B cell (primary cell): ENCODE results near the gene PPFIA4. TPM values are rescaled to one million over a fixed set of nuclear protein-coding genes. Genes with fewer than 3 reads are reported as not detected.

Source experiments
- ATAC-seq: fragments of 200-7000 bp; cut with Tn5 transposase; one replicate; pipeline ENCODE4 v1.10.0; 2021; ENCODE audit warnings: low read depth, mild to moderate bottlenecking, moderate number of reproducible peaks, moderate library complexity
- CTCF ChIA-PET: fragments of 350-600 bp; sonication (Branson Sonifier 250); formaldehyde crosslinking; loops from one replicate; lab custom pipeline; 2021; ENCODE audit warnings: antibody characterized with exemption, inconsistent platforms; lab: Charles Lee
- POLR2A ChIA-PET: fragments of 350-600 bp; sonication (Branson Sonifier 250); formaldehyde crosslinking; loops from one replicate; lab custom pipeline; 2021; ENCODE audit warnings: antibody characterized with exemption; lab: Charles Lee
- DNase-seq: peaks from one replicate; pipeline ENCODE4 v3.0.0; 2013
- H2AFZ ChIP-seq: 2 replicates; pipeline ENCODE4 v1.6.1; 2012; ENCODE audit warnings: mild to moderate bottlenecking, low read depth, low read length; ENCODE audit not compliant: insufficient read depth, poor library complexity, severe bottlenecking
- H3K27ac ChIP-seq, 2 donors: 1 replicate in 1 of 2; 2 replicates in 1 of 2; pipeline ENCODE4 v1.5.1; 2012 to 2013; ENCODE audit warnings: low read length in 2 of 2, mild to moderate bottlenecking in 2 of 2, moderate library complexity in 1 of 2
- H3K27me3 ChIP-seq, 4 experiments: fragments of 200-600 bp in 1 of 4; sonication (generic) in 1 of 4; replicated peaks in 1 of 4; 1 replicate in 2 of 4; 2 replicates in 2 of 4; pipeline versions ENCODE4 v1.6.1 to v1.7.0; 2013 to 2016; ENCODE audit warnings: low read length in 3 of 4, mild to moderate bottlenecking in 2 of 4, mixed read lengths in 1 of 4, moderate library complexity in 1 of 4; ENCODE audit not compliant: insufficient read depth in 4 of 4, control insufficient read depth in 3 of 4; ENCODE audit errors: control extremely low read depth in 1 of 4
- H3K36me3 ChIP-seq, 2 experiments: replicated peaks in 1 of 2; 1 replicate in 1 of 2; 2 replicates in 1 of 2; pipeline versions ENCODE4 v1.6.1 to v1.7.1; 2013; ENCODE audit warnings: low read length in 1 of 2; ENCODE audit not compliant: insufficient read depth in 2 of 2, control insufficient read depth in 1 of 2; ENCODE audit errors: control extremely low read depth in 1 of 2, extremely low read depth in 1 of 2
- H3K4me1 ChIP-seq, 2 donors: fragments of 200-600 bp in 1 of 2; sonication (generic) in 1 of 2; 1 replicate in 1 of 2; 2 replicates in 1 of 2; pipeline versions ENCODE4 v1.5.1 to v1.6.1; 2013 to 2017; ENCODE audit warnings: low read length in 2 of 2; ENCODE audit not compliant: control insufficient read depth in 2 of 2, insufficient read depth in 2 of 2
- H3K4me2 ChIP-seq: replicated peaks from 2 replicates; pipeline ENCODE3; 2012; ENCODE audit warnings: mild to moderate bottlenecking, low read depth, low read length; ENCODE audit not compliant: poor library complexity, severe bottlenecking
- H3K4me3 ChIP-seq, 5 experiments: fragments of 200-600 bp in 1 of 5; sonication (generic) in 1 of 5; 1 replicate in 3 of 5; 2 replicates in 2 of 5; pipeline versions ENCODE4 v1.5.1 to v1.7.0; 2011 to 2016; ENCODE audit warnings: low read length in 4 of 5, mild to moderate bottlenecking in 4 of 5, low read depth in 2 of 5, control low read depth in 1 of 5, moderate library complexity in 1 of 5; ENCODE audit not compliant: insufficient read depth in 1 of 5; ENCODE audit errors: control extremely low read depth in 1 of 5, extremely low read depth in 1 of 5
- H3K79me2 ChIP-seq: fragments of 200-600 bp; sonication (generic); one replicate; pipeline ENCODE4 v1.6.0; 2016; ENCODE audit warnings: low read length; ENCODE audit not compliant: control insufficient read depth, insufficient read depth
- H3K9ac ChIP-seq: fragments of 200-600 bp; sonication (generic); 2 replicates; pipeline ENCODE4 v1.6.1; 2017; ENCODE audit warnings: mild to moderate bottlenecking, low read length, moderate library complexity
- H3K9me3 ChIP-seq, 3 donors: one replicate each; pipeline versions ENCODE4 v1.6.1 to v1.7.1; 2013; ENCODE audit warnings: low read length in 2 of 3; ENCODE audit not compliant: control insufficient read depth in 2 of 3, insufficient read depth in 1 of 3; ENCODE audit errors: control extremely low read depth in 1 of 3
- H4K20me1 ChIP-seq: 2 replicates; pipeline ENCODE4 v1.6.0; 2012; ENCODE audit warnings: mild to moderate bottlenecking, low read length; ENCODE audit not compliant: insufficient read depth, control insufficient read depth, poor library complexity, severe bottlenecking
- H3K27ac Mint-ChIP-seq: one replicate; pipeline ENCODE4 v1.8.0; 2021; ENCODE audit warnings: mixed read lengths
- H3K27me3 Mint-ChIP-seq: one replicate; pipeline ENCODE4 v1.8.0; 2021; ENCODE audit warnings: mixed read lengths
- H3K4me1 Mint-ChIP-seq: one replicate; pipeline ENCODE4 v1.8.0; 2021; ENCODE audit warnings: mixed read lengths
- H3K4me3 Mint-ChIP-seq: one replicate; pipeline ENCODE4 v1.8.0; 2021; ENCODE audit warnings: mixed read lengths
- H3K9me3 Mint-ChIP-seq: one replicate; pipeline ENCODE4 v1.8.0; 2022; ENCODE audit warnings: mixed read lengths; ENCODE audit not compliant: insufficient read depth
- EZH2 ChIP-seq: IDR thresholded peaks from 2 replicates; pipeline ENCODE4 v1.6.1; 2012; ENCODE audit warnings: borderline replicate concordance, low read depth, mild to moderate bottlenecking, moderate library complexity, low read length; ENCODE audit not compliant: insufficient read depth, poor library complexity, severe bottlenecking
- WGBS: methylation state at CpG from one replicate; pipeline ENCODE4 v1.1.5; 2013; ENCODE audit warnings: missing lambda C conversion rate; ENCODE audit not compliant: insufficient coverage; 5-methylcytosine and 5-hydroxymethylcytosine counted together
- intact Hi-C: fragments of 100-400 bp; cut with micrococcal nuclease; formaldehyde crosslinking; loops from one replicate; pipeline ENCODE4 v1.10.0; 2022
- polyA plus RNA-seq: library from polyadenylated mRNA; depleted of rRNA; stranded (reverse); fragments of >200 nt; gene quantifications from 2 replicates; pipeline ENCODE4 v1.2.3, GENCODE V29; 2012
- total RNA-seq, 2 donors: library from RNA; stranded (reverse); fragments of 120-200 nt in 1 of 2; gene quantifications; 1 replicate in 1 of 2; 2 replicates in 1 of 2; pipeline versions ENCODE4 v1.2.3 to v1.2.4, GENCODE V29; 2013 to 2022
- TF ChIP-seq, protein P1 (sequence below): fragments of 200-600 bp; IDR thresholded peaks from one replicate; pipeline ENCODE4 v1.8.0; 2022; ENCODE audit warnings: antibody characterized with exemption, mild to moderate bottlenecking

Gene PPFIA4
- total and polyA plus RNA-seq, 2 donors (not counting 1 experiment from before 2014, with no cell fraction given): 0.09 to 0.62 TPM

- Mint-ChIP-seq H3K4me1 (no peaks in the 10 kb centered on the region), H3K27me3 (peaks cover 38% of the 10 kb centered on the region), H3K4me3 (no peak overlapping the region), H3K27ac (no peak overlapping the region), H3K9me3 (no peaks in the 10 kb centered on the region)
- Histone ChIP-seq H3K36me3 (no peaks in the 10 kb centered on the region), H4K20me1 (no peaks in the 10 kb centered on the region), H3K9ac (no peak overlapping the region), H3K4me2 (no peak overlapping the region), H3K4me1 (no peaks in the 10 kb centered on the region), H3K9me3 (no peaks in the 10 kb centered on the region), H3K79me2 (no peaks in the 10 kb centered on the region), H2AFZ (no peak overlapping the region), H3K4me3 (no peak overlapping the region), H3K27me3 (peaks cover 0 to 9% (median 0%) of the 10 kb centered on the region in 4 experiments), H3K27ac (no peak overlapping the region)
- DNase-seq (no peak), ATAC-seq (no peak)
- WGBS: no CpG with 5 or more reads among the region's 1 CpG
- intact Hi-C loops: no loop called here
- no peak for TF ChIP-seq EZH2
- TF ChIP-seq, protein P1, sequence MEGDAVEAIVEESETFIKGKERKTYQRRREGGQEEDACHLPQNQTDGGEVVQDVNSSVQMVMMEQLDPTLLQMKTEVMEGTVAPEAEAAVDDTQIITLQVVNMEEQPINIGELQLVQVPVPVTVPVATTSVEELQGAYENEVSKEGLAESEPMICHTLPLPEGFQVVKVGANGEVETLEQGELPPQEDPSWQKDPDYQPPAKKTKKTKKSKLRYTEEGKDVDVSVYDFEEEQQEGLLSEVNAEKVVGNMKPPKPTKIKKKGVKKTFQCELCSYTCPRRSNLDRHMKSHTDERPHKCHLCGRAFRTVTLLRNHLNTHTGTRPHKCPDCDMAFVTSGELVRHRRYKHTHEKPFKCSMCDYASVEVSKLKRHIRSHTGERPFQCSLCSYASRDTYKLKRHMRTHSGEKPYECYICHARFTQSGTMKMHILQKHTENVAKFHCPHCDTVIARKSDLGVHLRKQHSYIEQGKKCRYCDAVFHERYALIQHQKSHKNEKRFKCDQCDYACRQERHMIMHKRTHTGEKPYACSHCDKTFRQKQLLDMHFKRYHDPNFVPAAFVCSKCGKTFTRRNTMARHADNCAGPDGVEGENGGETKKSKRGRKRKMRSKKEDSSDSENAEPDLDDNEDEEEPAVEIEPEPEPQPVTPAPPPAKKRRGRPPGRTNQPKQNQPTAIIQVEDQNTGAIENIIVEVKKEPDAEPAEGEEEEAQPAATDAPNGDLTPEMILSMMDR: no peak
- ChIA-PET CTCF (interaction anchor here (0.8 to 3.1 kb wide), 5 partner anchors 11 to 215 kb away, joined by 3 to 9 read pairs (median 4); no protein-coding TSS in a partner anchor), POLR2A (no interaction called here)
Measured at GRCh38 chr1:203054184-203054583, 27.9 kb downstream of the PPFIA4 start.

- Histone ChIP-seq H2AFZ (no peak overlapping the region), H3K4me1 (no peaks in the 10 kb centered on the region), H3K27ac (no peak overlapping the region), H3K9me3 (no peaks in the 10 kb centered on the region), H3K27me3 (peaks cover 0 to 9% (median 0%) of the 10 kb centered on the region in 4 experiments), H3K79me2 (no peaks in the 10 kb centered on the region), H3K36me3 (no peaks in the 10 kb centered on the region), H3K4me2 (no peak overlapping the region), H4K20me1 (no peaks in the 10 kb centered on the region), H3K9ac (no peak overlapping the region), H3K4me3 (no peak overlapping the region)
- ChIA-PET CTCF (interaction anchor here (1.1 to 3.1 kb wide), 4 partner anchors 11 to 215 kb away, joined by 3 to 9 read pairs (median 4); no protein-coding TSS in a partner anchor), POLR2A (no interaction called here)
- Mint-ChIP-seq H3K4me1 (no peaks in the 10 kb centered on the region), H3K9me3 (no peaks in the 10 kb centered on the region), H3K27ac (no peak overlapping the region), H3K27me3 (peaks cover 38% of the 10 kb centered on the region), H3K4me3 (no peak overlapping the region)
- ATAC-seq: no peak
- DNase-seq: no peak
- WGBS: no CpG with 5 or more reads among the region's 5 CpGs
- TF ChIP-seq, protein P1: no peak
- TF ChIP-seq EZH2: no peak
- intact Hi-C loops: no loop called here
Measured at GRCh38 chr1:203054642-203055041, 28.4 kb downstream of the PPFIA4 start.
